ENCODE data around the gene JAKMIP1. TPM values are rescaled to one million over a fixed set of nuclear protein-coding genes. Genes with fewer than 3 reads are reported as not detected.

JAKMIP1 gene
- total RNA-seq, 1 experiment from 2014 or later: not detected

- intact Hi-C loops (cut with micrococcal nuclease; ENCODE audit: unreplicated experiment): no loop called here
- TF ChIP-seq CTCF (IDR thresholded peaks at IDR 0.05; ENCODE audit: unreplicated experiment): no peak
Observed at GRCh38 chr4:6162885-6163284, 37.5 kb downstream of the JAKMIP1 start.

GRCh38 chr4:6161921-6162464 is 38.4 kb downstream of the JAKMIP1 start:
- H3K9me3 Mint-ChIP-seq (ENCODE audit: low read depth, unreplicated experiment): peaks cover 2% of the 10 kb centered on the region
- H3K4me1 Mint-ChIP-seq (ENCODE audit: low read depth, unreplicated experiment): no peaks in the 10 kb centered on the region
- BruUV-seq (replicated peaks): no TSS peak
- H3K36me3 Mint-ChIP-seq (ENCODE audit: insufficient read depth, unreplicated experiment): no peaks in the 10 kb centered on the region
- DNase-seq: no peak
- intact Hi-C loops (cut with micrococcal nuclease; ENCODE audit: unreplicated experiment): no loop called here
- CTCF ChIA-PET: no interaction called here
- H3K27me3 Mint-ChIP-seq (ENCODE audit: unreplicated experiment): peaks cover 70% of the 10 kb centered on the region
- no peak for TF ChIP-seq CTCF (IDR thresholded peaks at IDR 0.05; ENCODE audit: unreplicated experiment)
- no peak overlapping the region for H3K4me3 Mint-ChIP-seq (ENCODE audit: low read depth, unreplicated experiment)
- no peak overlapping the region for H3K27ac Mint-ChIP-seq (ENCODE audit: unreplicated experiment)

More at GRCh38 chr4:6162885-6163284, 37.5 kb downstream of the JAKMIP1 start:
- no peak for DNase-seq
- Mint-ChIP-seq H3K27ac (ENCODE audit: unreplicated experiment) (no peak overlapping the region), H3K9me3 (ENCODE audit: low read depth, unreplicated experiment) (peaks cover 2% of the 10 kb centered on the region), H3K27me3 (ENCODE audit: unreplicated experiment) (peaks cover 72% of the 10 kb centered on the region), H3K4me1 (ENCODE audit: low read depth, unreplicated experiment) (no peaks in the 10 kb centered on the region), H3K36me3 (ENCODE audit: insufficient read depth, unreplicated experiment) (no peaks in the 10 kb centered on the region), H3K4me3 (ENCODE audit: low read depth, unreplicated experiment) (no peak overlapping the region)
- CTCF ChIA-PET: no interaction called here
- no TSS peak for BruUV-seq (replicated peaks)

GRCh38 chr4:6160536-6160935 is 39.8 kb downstream of the JAKMIP1 start:
- peaks cover 2% of the 10 kb centered on the region for H3K9me3 Mint-ChIP-seq (ENCODE audit: low read depth, unreplicated experiment)
- no peak for TF ChIP-seq CTCF (IDR thresholded peaks at IDR 0.05; ENCODE audit: unreplicated experiment)
- no peaks in the 10 kb centered on the region for H3K4me1 Mint-ChIP-seq (ENCODE audit: low read depth, unreplicated experiment)
- H3K4me3 Mint-ChIP-seq (ENCODE audit: low read depth, unreplicated experiment): no peak overlapping the region
- peaks cover 66% of the 10 kb centered on the region for H3K27me3 Mint-ChIP-seq (ENCODE audit: unreplicated experiment)
- intact Hi-C loops (cut with micrococcal nuclease; ENCODE audit: unreplicated experiment): no loop called here
- no peak for DNase-seq
- H3K27ac Mint-ChIP-seq (ENCODE audit: unreplicated experiment): no peak overlapping the region
- no TSS peak for BruUV-seq (replicated peaks)
- CTCF ChIA-PET: no interaction called here
- H3K36me3 Mint-ChIP-seq (ENCODE audit: insufficient read depth, unreplicated experiment): no peaks in the 10 kb centered on the region

GRCh38 chr4:6157926-6158325 is 42.4 kb downstream of the JAKMIP1 start:
- intact Hi-C loops (cut with micrococcal nuclease; ENCODE audit: unreplicated experiment): no loop called here
- no peak overlapping the region for H3K27ac Mint-ChIP-seq (ENCODE audit: unreplicated experiment)
- CTCF ChIA-PET: no interaction called here

More at GRCh38 chr4:6157926-6158325, 42.4 kb downstream of the JAKMIP1 start:
- BruUV-seq (replicated peaks): no TSS peak
- TF ChIP-seq CTCF (IDR thresholded peaks at IDR 0.05; ENCODE audit: unreplicated experiment): no peak
- no peaks in the 10 kb centered on the region for H3K36me3 Mint-ChIP-seq (ENCODE audit: insufficient read depth, unreplicated experiment)
- H3K4me1 Mint-ChIP-seq (ENCODE audit: low read depth, unreplicated experiment): no peaks in the 10 kb centered on the region
- H3K27me3 Mint-ChIP-seq (ENCODE audit: unreplicated experiment): peaks cover 71% of the 10 kb centered on the region
- DNase-seq: no peak
- H3K4me3 Mint-ChIP-seq (ENCODE audit: low read depth, unreplicated experiment): no peak overlapping the region
- H3K9me3 Mint-ChIP-seq (ENCODE audit: low read depth, unreplicated experiment): no peaks in the 10 kb centered on the region

Data from Calu3 (cell line).